A549 (cell line): ENCODE data around the gene PTGES. TPM values are rescaled to one million over a fixed set of nuclear protein-coding genes. Genes with fewer than 3 reads are reported as not detected.

Source experiments
- ATAC-seq, 2 experiments: fragments of 200-7000 bp in 1 of 2; fragments of >200 bp in 1 of 2; cut with Nextera tagmentation in 1 of 2; cut with Tn5 transposase in 1 of 2; 3 replicates each; pipeline versions ENCODE4 v1.8.0 to v1.9.1; 2018 to 2020; ENCODE audit warnings: mild to moderate bottlenecking in 1 of 2, moderate library complexity in 1 of 2
- CTCF ChIA-PET: fragments of 300-600 bp; sonication (Branson Sonifier 250); formaldehyde crosslinking; extraction: SDS; loops from one replicate; lab custom pipeline; 2021; ENCODE audit warnings: antibody characterized with exemption, inconsistent platforms; lab: Yijun Ruan, JAX
- POLR2A ChIA-PET: fragments of 350-600 bp; formaldehyde crosslinking; extraction: SDS; loops from one replicate; lab custom pipeline; 2021; ENCODE audit warnings: antibody characterized with exemption, inconsistent platforms; lab: Yijun Ruan, JAX
- DNase-seq, 2 experiments: peaks; one replicate each; pipeline versions ENCODE4 v3.0.0 to v3.0.0-alpha.2; 2011 to 2016; ENCODE audit warnings: low read depth in 1 of 2, low spot score in 1 of 2
- FAIRE-seq: peaks from 2 replicates; lab custom pipeline; 2011; peaks lifted over from hg19 to GRCh38; lab: Jason Lieb, UNC
- H3K27ac ChIP-seq, 2 experiments: fragments of >200 bp; sonication (Bioruptor Twin); formaldehyde crosslinking; 3 replicates each; pipeline ENCODE4 v1.5.1; 2016 to 2017
- H3K4me1 ChIP-seq: fragments of >200 bp; sonication (Bioruptor Twin); formaldehyde crosslinking; 3 replicates; pipeline ENCODE4 v1.6.1; 2016
- H3K4me2 ChIP-seq: fragments of >200 bp; sonication (Bioruptor Twin); formaldehyde crosslinking; 3 replicates; pipeline ENCODE4 v1.6.1; 2016
- H3K4me3 ChIP-seq: fragments of >200 bp; sonication (Bioruptor Twin); formaldehyde crosslinking; 3 replicates; pipeline ENCODE4 v1.5.1; 2016
- H3K9me3 ChIP-seq: fragments of >200 bp; sonication (Bioruptor Twin); formaldehyde crosslinking; 3 replicates; pipeline ENCODE4 v1.6.1; 2016
- CBX2 ChIP-seq: fragments of 200-600 bp; sonication (generic); IDR thresholded peaks from 2 replicates; pipeline ENCODE4 v1.6.1; 2016; ENCODE audit warnings: low read depth, mild to moderate bottlenecking, borderline replicate concordance
- CEBPB ChIP-seq, 2 experiments: fragments of >200 bp in 1 of 2; sonication (Bioruptor Twin) in 1 of 2; formaldehyde crosslinking in 1 of 2; IDR thresholded peaks; 2 replicates each; pipeline ENCODE4 v1.6.1; 2012 to 2016
- CHD2 ChIP-seq: fragments of 150-350 bp; IDR thresholded peaks from 2 replicates; pipeline ENCODE4 v1.6.1; 2014; ENCODE audit warnings: low read length; ENCODE audit not compliant: partially characterized antibody
- CHD4 ChIP-seq: fragments of 200-600 bp; sonication (generic); IDR thresholded peaks from 2 replicates; pipeline ENCODE4 v1.6.1; 2016; ENCODE audit warnings: antibody characterized with exemption, mild to moderate bottlenecking, borderline replicate concordance
- ESRRA ChIP-seq: fragments of 150-350 bp; IDR thresholded peaks from 2 replicates; pipeline ENCODE4 v1.6.1; 2014; ENCODE audit warnings: mild to moderate bottlenecking, low read length, borderline replicate concordance
- FOSL2 ChIP-seq, 2 experiments: fragments of 450-650 bp in 1 of 2; fragments of >200 bp in 1 of 2; sonication (Bioruptor Twin) in 1 of 2; formaldehyde crosslinking; IDR thresholded peaks; 2 replicates each; pipeline versions ENCODE4 v1.5.0 to v1.6.1; 2016 to 2020; ENCODE audit warnings: mild to moderate bottlenecking in 1 of 2, moderate library complexity in 1 of 2
- FOXS1 ChIP-seq: fragments of 250-450 bp; sonication (Bioruptor Pico); IDR thresholded peaks from 2 replicates; pipeline ENCODE4 v1.5.0; 2020; ENCODE audit warnings: mild to moderate bottlenecking, moderate library complexity
- HOXB5 ChIP-seq: fragments of 250-450 bp; sonication (Bioruptor Pico); IDR thresholded peaks from 2 replicates; pipeline ENCODE4 v1.5.0; 2020; ENCODE audit warnings: mild to moderate bottlenecking, moderate library complexity
- KDM1A ChIP-seq: fragments of 200-600 bp; sonication (generic); IDR thresholded peaks from 2 replicates; pipeline ENCODE4 v1.6.1; 2016; ENCODE audit warnings: low read depth, mild to moderate bottlenecking
- MAFK ChIP-seq: fragments of 450-650 bp; IDR thresholded peaks from 2 replicates; pipeline ENCODE4 v1.6.1; 2014; ENCODE audit not compliant: partially characterized antibody
- MAZ ChIP-seq: fragments of 150-350 bp; IDR thresholded peaks from 2 replicates; pipeline ENCODE4 v1.6.1; 2014; ENCODE audit warnings: antibody characterized with exemption, low read depth, low read length, borderline replicate concordance
- NFE2L2 ChIP-seq: fragments of 150-350 bp; conservative IDR thresholded peaks from 2 replicates; pipeline ENCODE4 v1.6.1; 2014; ENCODE audit warnings: low read length
- NPAS2 ChIP-seq: fragments of 250-450 bp; sonication (Bioruptor Pico); IDR thresholded peaks from 2 replicates; pipeline ENCODE4 v1.8.0; 2022; ENCODE audit warnings: mild to moderate bottlenecking, moderate library complexity, borderline replicate concordance
- NR3C1 ChIP-seq: fragments of >200 bp; sonication (Bioruptor Twin); formaldehyde crosslinking; IDR thresholded peaks from 3 replicates; pipeline ENCODE4 v1.6.1; 2017
- PHF8 ChIP-seq: fragments of 200-600 bp; sonication (generic); IDR thresholded peaks from 2 replicates; pipeline ENCODE4 v1.6.1; 2016; ENCODE audit warnings: low read depth, mild to moderate bottlenecking, antibody characterized with exemption, moderate library complexity, borderline replicate concordance
- RAD21 ChIP-seq, 2 experiments: fragments of >200 bp in 1 of 2; sonication (Bioruptor Twin) in 1 of 2; formaldehyde crosslinking in 1 of 2; IDR thresholded peaks in 1 of 2; conservative IDR thresholded peaks in 1 of 2; 2 replicates in 1 of 2; 3 replicates in 1 of 2; pipeline ENCODE4 v1.6.1; 2012 to 2018; ENCODE audit warnings: inconsistent platforms in 1 of 2
- RFX5 ChIP-seq: fragments of 450-650 bp; IDR thresholded peaks from 2 replicates; pipeline ENCODE4 v1.7.1; 2014; ENCODE audit warnings: antibody characterized with exemption, mild to moderate bottlenecking, moderate library complexity
- SMC3 ChIP-seq: fragments of >200 bp; sonication (Bioruptor Twin); formaldehyde crosslinking; IDR thresholded peaks from 3 replicates; pipeline ENCODE4 v1.6.1; 2018; ENCODE audit warnings: inconsistent platforms
- ZFP36 ChIP-seq: fragments of 450-650 bp; IDR thresholded peaks from 2 replicates; pipeline ENCODE4 v1.6.1; 2014; ENCODE audit warnings: borderline replicate concordance; ENCODE audit not compliant: partially characterized antibody
- ZNF302 ChIP-seq: fragments of 250-450 bp; sonication (Bioruptor Pico); IDR thresholded peaks from 2 replicates; pipeline ENCODE4 v1.9.0; 2021; ENCODE audit warnings: inconsistent platforms, mild to moderate bottlenecking, moderate library complexity
- WGBS: methylation state at CpG from one replicate; pipeline ENCODE4 v1.1.6; 2017; ENCODE audit errors: missing lambda C conversion rate; 5-methylcytosine and 5-hydroxymethylcytosine counted together
- polyA plus RNA-seq, 4 experiments: library from polyadenylated mRNA; depleted of rRNA in 3 of 4; stranded (reverse); fragments of >200 nt; fragmentation: RNase III in 1 of 4; extraction: RNeasy Plus Mini Kit Qiagen cat#74134 plus additional on column Dnase treatment in 1 of 4; gene quantifications; 2 replicates in 3 of 4; 3 replicates in 1 of 4; pipeline ENCODE4 v1.2.3, GENCODE V29; 2011 to 2017
- TF ChIP-seq, protein P1 (sequence below): fragments of 200-600 bp; sonication (generic); IDR thresholded peaks from 2 replicates; pipeline ENCODE4 v1.6.1; 2016; ENCODE audit warnings: antibody characterized with exemption, mild to moderate bottlenecking, moderate library complexity
- TF ChIP-seq, protein P2 (sequence below): fragments of 450-650 bp; IDR thresholded peaks from 2 replicates; pipeline ENCODE4 v1.6.1; 2014; ENCODE audit warnings: antibody characterized with exemption
- TF ChIP-seq, protein P3 (sequence below): IDR thresholded peaks from 2 replicates; pipeline ENCODE4 v1.6.1; 2012
- TF ChIP-seq, protein P4 (sequence below): fragments of >200 bp; sonication (Bioruptor Twin); formaldehyde crosslinking; IDR thresholded peaks from 2 replicates; pipeline ENCODE4 v1.6.1; 2016

PTGES gene
- polyA plus RNA-seq, 2 of the 4 experiments (the other 2 are of a cell fraction), result 19.1 to 58.8 TPM

DNA sequence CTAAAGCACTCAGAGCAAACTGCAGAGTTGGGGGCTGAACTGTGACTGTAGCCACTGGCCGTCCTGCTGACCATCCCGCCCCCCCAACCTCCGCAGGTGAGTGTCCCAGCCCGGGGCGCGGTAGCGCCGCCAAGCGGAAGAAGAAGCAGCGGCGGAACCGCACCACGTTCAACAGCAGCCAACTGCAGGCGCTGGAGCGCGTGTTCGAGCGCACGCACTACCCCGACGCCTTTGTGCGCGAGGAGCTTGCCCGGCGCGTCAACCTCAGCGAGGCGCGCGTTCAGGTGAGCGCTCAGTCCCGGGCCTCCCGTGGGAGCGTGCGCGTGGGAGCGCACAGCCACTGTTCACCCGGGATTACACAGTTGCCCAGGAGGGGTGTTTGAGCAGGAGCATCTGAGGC, 33.7 kb downstream of the PTGES start (continued):
- TF ChIP-seq, protein P1, sequence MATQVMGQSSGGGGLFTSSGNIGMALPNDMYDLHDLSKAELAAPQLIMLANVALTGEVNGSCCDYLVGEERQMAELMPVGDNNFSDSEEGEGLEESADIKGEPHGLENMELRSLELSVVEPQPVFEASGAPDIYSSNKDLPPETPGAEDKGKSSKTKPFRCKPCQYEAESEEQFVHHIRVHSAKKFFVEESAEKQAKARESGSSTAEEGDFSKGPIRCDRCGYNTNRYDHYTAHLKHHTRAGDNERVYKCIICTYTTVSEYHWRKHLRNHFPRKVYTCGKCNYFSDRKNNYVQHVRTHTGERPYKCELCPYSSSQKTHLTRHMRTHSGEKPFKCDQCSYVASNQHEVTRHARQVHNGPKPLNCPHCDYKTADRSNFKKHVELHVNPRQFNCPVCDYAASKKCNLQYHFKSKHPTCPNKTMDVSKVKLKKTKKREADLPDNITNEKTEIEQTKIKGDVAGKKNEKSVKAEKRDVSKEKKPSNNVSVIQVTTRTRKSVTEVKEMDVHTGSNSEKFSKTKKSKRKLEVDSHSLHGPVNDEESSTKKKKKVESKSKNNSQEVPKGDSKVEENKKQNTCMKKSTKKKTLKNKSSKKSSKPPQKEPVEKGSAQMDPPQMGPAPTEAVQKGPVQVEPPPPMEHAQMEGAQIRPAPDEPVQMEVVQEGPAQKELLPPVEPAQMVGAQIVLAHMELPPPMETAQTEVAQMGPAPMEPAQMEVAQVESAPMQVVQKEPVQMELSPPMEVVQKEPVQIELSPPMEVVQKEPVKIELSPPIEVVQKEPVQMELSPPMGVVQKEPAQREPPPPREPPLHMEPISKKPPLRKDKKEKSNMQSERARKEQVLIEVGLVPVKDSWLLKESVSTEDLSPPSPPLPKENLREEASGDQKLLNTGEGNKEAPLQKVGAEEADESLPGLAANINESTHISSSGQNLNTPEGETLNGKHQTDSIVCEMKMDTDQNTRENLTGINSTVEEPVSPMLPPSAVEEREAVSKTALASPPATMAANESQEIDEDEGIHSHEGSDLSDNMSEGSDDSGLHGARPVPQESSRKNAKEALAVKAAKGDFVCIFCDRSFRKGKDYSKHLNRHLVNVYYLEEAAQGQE, result no peak
- TF ChIP-seq CHD4, result no peak

DNA sequence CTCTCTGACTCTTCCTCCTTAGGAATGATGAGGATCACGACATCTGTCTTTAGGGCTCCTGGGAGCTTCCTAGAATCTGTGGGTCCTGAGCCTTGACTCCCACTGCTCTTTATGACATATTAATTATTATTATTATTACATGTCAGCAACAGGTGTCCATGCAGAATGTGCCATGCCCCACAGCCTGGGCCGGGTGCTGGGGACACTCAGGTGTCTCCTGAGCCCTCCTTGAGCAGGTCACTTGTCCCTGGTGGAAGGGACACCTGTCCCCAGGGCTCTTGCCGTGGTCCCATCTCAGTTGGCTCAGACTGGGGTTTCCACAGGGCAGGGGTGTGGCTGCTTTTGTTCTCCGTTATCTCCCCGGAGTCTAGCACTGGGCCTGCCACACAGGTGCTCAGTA, 34.2 kb downstream of the PTGES start:
- Histone ChIP-seq H3K27ac (no peak overlapping the region), H3K4me2 (no peak overlapping the region), H3K4me3 (no peak overlapping the region), H3K4me1 (no peaks in the 10 kb centered on the region), H3K9me3 (no peaks in the 10 kb centered on the region)
- POLR2A ChIA-PET, result no interaction called here
- ATAC-seq, result no peak
- no peak for DNase-seq
- no peak for TF ChIP-seq ZNF302 (CRISPR knock-in tag)
- no peak for TF ChIP-seq HOXB5
- no peak for TF ChIP-seq KDM1A
- TF ChIP-seq, protein P2, sequence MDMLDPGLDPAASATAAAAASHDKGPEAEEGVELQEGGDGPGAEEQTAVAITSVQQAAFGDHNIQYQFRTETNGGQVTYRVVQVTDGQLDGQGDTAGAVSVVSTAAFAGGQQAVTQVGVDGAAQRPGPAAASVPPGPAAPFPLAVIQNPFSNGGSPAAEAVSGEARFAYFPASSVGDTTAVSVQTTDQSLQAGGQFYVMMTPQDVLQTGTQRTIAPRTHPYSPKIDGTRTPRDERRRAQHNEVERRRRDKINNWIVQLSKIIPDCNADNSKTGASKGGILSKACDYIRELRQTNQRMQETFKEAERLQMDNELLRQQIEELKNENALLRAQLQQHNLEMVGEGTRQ, result no peak
- TF ChIP-seq CHD2, result no peak
- no peak for TF ChIP-seq PHF8
- TF ChIP-seq MAZ, result no peak
- TF ChIP-seq ZFP36, result no peak
- TF ChIP-seq ESRRA, result no peak
- no peak for TF ChIP-seq RAD21 (conservative IDR thresholded peaks at IDR 0.05 in 1 of 2, IDR thresholded peaks at IDR 0.05 in 1 of 2)
- TF ChIP-seq FOSL2 (IDR thresholded peaks at IDR 0.05), result no peak
- TF ChIP-seq FOSL2 (CRISPR knock-in tag; IDR thresholded peaks at IDR 0.05), result no peak
- TF ChIP-seq CBX2, result no peak
- no peak for FAIRE-seq
- CTCF ChIA-PET, result interaction anchor here (0.9 to 30.2 kb wide), 7 partner anchors 8 to 76 kb away, joined by 3 to 1179 read pairs (median 6); partner anchors contain the start of gene ASB6
- 66% methylated on average over 5 of the region's 5 CpGs for WGBS

DNA sequence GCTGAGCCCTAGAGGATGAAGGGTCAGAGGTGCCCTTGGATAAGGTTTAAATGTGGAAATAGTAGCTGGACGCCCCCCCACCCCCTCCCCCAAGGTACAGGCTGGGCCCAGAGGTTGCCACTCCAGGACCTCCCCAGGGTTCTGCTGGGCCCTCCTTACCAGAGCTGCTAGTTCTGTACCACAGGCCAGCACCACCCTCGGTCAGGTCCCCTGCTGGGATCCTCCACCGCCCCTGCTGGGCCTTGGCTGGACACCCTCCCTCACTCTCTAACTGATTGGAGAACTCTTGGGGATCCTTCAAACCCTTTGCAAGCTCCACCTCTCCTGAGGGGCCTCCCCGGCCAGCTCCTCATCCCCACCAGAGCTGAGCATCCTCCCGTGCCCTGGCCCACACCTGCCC, 34.9 kb downstream of the PTGES start:
- ChIA-PET CTCF (interaction anchor here (0.9 to 30.2 kb wide), 7 partner anchors 9 to 76 kb away, joined by 3 to 1179 read pairs (median 6); partner anchors contain the start of gene ASB6), POLR2A (no interaction called here)
- 65% methylated on average over 5 of the region's 5 CpGs for WGBS
- Histone ChIP-seq H3K4me2 (no peak overlapping the region), H3K4me1 (no peaks in the 10 kb centered on the region), H3K27ac (no peak overlapping the region), H3K9me3 (no peaks in the 10 kb centered on the region), H3K4me3 (no peak overlapping the region)
- no peak for ATAC-seq
- DNase-seq, result no peak
- TF ChIP-seq, protein P3, sequence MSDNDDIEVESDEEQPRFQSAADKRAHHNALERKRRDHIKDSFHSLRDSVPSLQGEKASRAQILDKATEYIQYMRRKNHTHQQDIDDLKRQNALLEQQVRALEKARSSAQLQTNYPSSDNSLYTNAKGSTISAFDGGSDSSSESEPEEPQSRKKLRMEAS, result no peak
- TF ChIP-seq SMC3 (no peak), CEBPB (IDR thresholded peaks at IDR 0.05) (no peak), NPAS2 (CRISPR knock-in tag) (no peak), FOXS1 (CRISPR knock-in tag) (no peak), RAD21 (conservative IDR thresholded peaks at IDR 0.05 in 1 of 2, IDR thresholded peaks at IDR 0.05 in 1 of 2) (no peak), RFX5 (no peak), CBX2 (no peak), NFE2L2 (no peak), NR3C1 (no peak), MAZ (no peak), MAFK (no peak)
- TF ChIP-seq, protein P2, result no peak
- TF ChIP-seq, protein P4, sequence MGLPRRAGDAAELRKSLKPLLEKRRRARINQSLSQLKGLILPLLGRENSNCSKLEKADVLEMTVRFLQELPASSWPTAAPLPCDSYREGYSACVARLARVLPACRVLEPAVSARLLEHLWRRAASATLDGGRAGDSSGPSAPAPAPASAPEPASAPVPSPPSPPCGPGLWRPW, result no peak
- no peak for FAIRE-seq
